ENCODE data around the gene FGF3. TPM values are rescaled to one million over a fixed set of nuclear protein-coding genes. Genes with fewer than 3 reads are reported as not detected.

Gene FGF3
- total RNA-seq, 1 donor from 2014 or later = not detected

DNA sequence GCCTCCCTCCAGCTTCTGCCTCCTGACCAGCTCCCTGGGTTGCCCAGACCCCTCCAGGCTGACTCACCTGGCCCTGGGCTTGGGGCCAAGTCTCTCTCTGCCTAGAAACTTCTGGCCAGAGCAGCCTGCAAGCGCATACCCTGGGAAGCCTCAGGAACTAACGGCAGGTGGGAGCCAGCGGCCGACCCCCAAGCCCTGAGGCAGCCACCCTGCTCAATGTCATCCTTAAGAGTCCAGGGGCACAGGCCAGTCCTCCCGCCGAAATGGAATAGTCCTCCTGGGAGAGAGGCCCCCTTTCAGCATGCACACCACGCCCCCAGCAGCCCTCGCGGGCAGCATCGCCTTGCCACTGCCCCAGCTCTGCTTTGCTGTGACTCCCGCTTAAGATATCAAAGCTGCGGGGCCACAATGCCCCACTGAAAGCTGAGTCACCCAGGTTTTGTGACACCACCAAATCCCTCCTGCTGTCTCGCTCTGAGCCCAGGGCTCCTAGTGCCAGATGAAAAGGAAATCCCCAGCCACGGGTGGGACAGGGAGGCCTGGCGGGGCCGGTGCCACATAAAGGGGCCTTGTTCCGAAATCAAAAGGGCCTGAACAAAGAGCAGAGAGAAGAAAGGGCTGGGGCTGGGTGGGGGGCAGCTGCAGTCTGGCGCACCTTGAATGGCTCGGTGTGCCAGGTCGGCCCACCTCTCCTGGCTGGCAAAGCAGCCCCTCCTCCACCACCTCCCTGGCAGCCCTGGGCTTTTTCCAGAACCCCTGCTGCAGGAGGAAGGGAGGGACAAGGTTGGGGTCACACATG, 21.4 kb upstream of the FGF3 start:
- intact Hi-C loops (cut with micrococcal nuclease) = no loop called here
- no peak overlapping the region for H3K4me3 Mint-ChIP-seq (ENCODE audit: low read depth)
- H3K4me1 Mint-ChIP-seq (ENCODE audit: low read depth) = no peaks in the 10 kb centered on the region
- H3K9me3 Mint-ChIP-seq = no peaks in the 10 kb centered on the region
- peaks cover 5% of the 10 kb centered on the region for H3K27me3 Mint-ChIP-seq (ENCODE audit: low read depth)
- H3K27ac Mint-ChIP-seq = no peak overlapping the region
- DNase-seq (ENCODE audit: low spot score) = no peak
- H3K36me3 Mint-ChIP-seq (ENCODE audit: low read depth) = no peaks in the 10 kb centered on the region

- Mint-ChIP-seq H3K27ac (no peak overlapping the region), H3K27me3 (ENCODE audit: low read depth) (peaks cover 12% of the 10 kb centered on the region), H3K9me3 (no peaks in the 10 kb centered on the region), H3K4me1 (ENCODE audit: low read depth) (no peaks in the 10 kb centered on the region), H3K4me3 (ENCODE audit: low read depth) (no peak overlapping the region), H3K36me3 (ENCODE audit: low read depth) (no peaks in the 10 kb centered on the region)
- no peak for DNase-seq (ENCODE audit: low spot score)
- intact Hi-C loops (cut with micrococcal nuclease) = no loop called here
Measured at GRCh38 chr11:69839516-69839915, 20.3 kb upstream of the FGF3 start.

DNA sequence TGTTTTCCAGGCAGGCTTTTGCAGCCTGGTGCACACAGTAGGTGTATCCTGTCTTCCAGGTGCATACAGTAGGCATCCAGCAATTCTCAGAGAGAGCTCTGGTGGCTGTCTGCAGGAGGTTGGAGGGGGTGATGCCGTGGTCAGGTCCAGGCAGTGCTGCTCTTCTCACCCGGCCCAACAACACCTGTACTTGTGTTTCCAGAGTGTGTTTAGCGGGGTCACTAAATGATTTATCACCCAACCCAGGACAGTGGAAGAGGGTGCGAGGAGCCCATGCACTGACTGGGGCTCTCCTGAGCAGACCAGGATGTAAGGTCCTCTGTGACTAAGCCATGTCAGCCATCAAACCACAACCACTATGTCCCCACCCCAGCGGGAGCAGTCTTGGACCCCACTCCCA, 18.6 kb upstream of the FGF3 start:
- H3K36me3 Mint-ChIP-seq (ENCODE audit: low read depth) = no peaks in the 10 kb centered on the region
- H3K27me3 Mint-ChIP-seq (ENCODE audit: low read depth) = peaks cover 22% of the 10 kb centered on the region
- no peak overlapping the region for H3K4me3 Mint-ChIP-seq (ENCODE audit: low read depth)
- H3K4me1 Mint-ChIP-seq (ENCODE audit: low read depth) = no peaks in the 10 kb centered on the region
- H3K9me3 Mint-ChIP-seq = no peaks in the 10 kb centered on the region
- no peak for DNase-seq (ENCODE audit: low spot score)
- intact Hi-C loops (cut with micrococcal nuclease) = no loop called here
- H3K27ac Mint-ChIP-seq = no peak overlapping the region

GRCh38 chr11:69836401-69836800, 17.2 kb upstream of the FGF3 start:
- H3K4me1 Mint-ChIP-seq (ENCODE audit: low read depth) = no peaks in the 10 kb centered on the region
- H3K36me3 Mint-ChIP-seq (ENCODE audit: low read depth) = no peaks in the 10 kb centered on the region
- no peaks in the 10 kb centered on the region for H3K9me3 Mint-ChIP-seq
- intact Hi-C loops (cut with micrococcal nuclease) = no loop called here
- no peak overlapping the region for H3K27ac Mint-ChIP-seq
- no peak overlapping the region for H3K4me3 Mint-ChIP-seq (ENCODE audit: low read depth)
- no peak for DNase-seq (ENCODE audit: low spot score)
- peaks cover 28% of the 10 kb centered on the region for H3K27me3 Mint-ChIP-seq (ENCODE audit: low read depth)

DNA sequence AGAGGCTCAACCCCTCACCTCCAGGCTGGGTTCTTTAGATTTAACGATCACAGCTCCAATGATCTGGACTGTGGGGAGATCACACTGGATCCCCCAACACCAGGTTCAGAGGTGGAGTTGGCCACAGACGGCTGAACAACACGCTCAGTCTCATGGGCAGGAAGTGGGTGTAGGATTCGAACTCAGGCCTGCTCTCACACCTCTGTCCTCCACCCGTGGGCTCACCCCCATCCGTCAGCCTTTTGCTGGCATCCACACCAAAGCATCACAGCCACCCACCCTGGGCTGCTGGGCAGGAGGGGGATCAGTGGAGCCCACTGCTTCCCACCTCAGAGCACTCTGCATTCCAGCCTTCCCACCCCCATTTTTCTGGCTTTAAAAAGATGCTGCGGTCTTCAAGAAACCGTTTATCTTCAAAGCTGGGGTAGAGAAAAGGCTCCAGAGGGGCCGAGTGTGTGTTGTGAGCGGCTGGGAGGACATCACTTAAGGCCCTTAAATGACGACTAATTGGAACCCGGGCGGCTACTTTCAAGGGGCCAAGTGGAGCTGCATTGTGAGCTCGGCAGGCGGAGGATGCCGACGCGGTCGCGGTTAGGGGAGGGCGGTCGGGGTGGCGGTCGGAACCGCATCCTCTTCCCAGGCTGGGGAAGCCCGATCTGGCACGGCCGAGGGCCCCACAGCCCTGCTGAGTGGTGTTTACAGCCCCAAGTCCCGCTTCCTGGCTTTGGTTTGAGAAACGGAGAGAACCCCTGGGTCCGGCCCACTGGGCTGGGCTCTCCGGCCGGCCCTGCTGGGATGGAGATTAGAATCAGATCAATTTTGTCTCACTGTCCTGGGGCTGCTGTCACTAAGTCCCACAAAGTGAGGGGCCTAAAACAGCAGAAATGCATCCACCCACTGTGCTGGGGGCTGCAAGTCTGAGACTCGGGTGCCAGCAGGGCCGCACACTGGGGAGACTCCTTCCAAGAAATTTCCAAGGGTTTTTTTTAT, 15.9 kb upstream of the FGF3 start:
- H3K36me3 Mint-ChIP-seq (ENCODE audit: low read depth) = no peaks in the 10 kb centered on the region
- H3K27me3 Mint-ChIP-seq (ENCODE audit: low read depth) = peaks cover 28% of the 10 kb centered on the region
- H3K4me1 Mint-ChIP-seq (ENCODE audit: low read depth) = no peaks in the 10 kb centered on the region
- no peak for DNase-seq (ENCODE audit: low spot score)
- no peak overlapping the region for H3K27ac Mint-ChIP-seq
- intact Hi-C loops (cut with micrococcal nuclease) = no loop called here
- H3K4me3 Mint-ChIP-seq (ENCODE audit: low read depth) = no peak overlapping the region
- H3K9me3 Mint-ChIP-seq = no peaks in the 10 kb centered on the region

DNA sequence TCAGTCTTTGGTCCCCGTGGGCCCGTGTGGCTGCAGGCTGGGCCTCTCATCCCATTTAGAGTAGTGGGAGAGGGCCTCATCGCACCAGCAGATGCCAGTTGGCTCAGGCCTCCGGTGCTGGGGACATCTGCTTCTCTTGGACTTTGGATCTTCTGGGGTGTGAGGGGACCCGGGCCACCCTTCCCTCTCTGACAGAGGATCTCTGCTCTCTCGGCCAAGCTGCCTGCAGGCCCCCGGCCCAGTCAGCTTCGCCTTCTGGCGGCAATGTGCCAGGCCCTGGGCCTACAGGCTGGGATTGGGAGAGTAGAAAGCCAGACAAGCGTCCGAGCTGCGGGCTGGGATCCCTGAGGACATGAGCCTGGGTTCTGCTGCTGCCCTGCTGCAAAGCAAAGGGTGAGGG, 15.0 kb upstream of the FGF3 start:
- Mint-ChIP-seq H3K9me3 (no peaks in the 10 kb centered on the region), H3K36me3 (ENCODE audit: low read depth) (no peaks in the 10 kb centered on the region), H3K27ac (no peak overlapping the region), H3K27me3 (ENCODE audit: low read depth) (peaks cover 28% of the 10 kb centered on the region), H3K4me3 (ENCODE audit: low read depth) (no peak overlapping the region), H3K4me1 (ENCODE audit: low read depth) (no peaks in the 10 kb centered on the region)
- intact Hi-C loops (cut with micrococcal nuclease) = no loop called here
- no peak for DNase-seq (ENCODE audit: low spot score)

DNA sequence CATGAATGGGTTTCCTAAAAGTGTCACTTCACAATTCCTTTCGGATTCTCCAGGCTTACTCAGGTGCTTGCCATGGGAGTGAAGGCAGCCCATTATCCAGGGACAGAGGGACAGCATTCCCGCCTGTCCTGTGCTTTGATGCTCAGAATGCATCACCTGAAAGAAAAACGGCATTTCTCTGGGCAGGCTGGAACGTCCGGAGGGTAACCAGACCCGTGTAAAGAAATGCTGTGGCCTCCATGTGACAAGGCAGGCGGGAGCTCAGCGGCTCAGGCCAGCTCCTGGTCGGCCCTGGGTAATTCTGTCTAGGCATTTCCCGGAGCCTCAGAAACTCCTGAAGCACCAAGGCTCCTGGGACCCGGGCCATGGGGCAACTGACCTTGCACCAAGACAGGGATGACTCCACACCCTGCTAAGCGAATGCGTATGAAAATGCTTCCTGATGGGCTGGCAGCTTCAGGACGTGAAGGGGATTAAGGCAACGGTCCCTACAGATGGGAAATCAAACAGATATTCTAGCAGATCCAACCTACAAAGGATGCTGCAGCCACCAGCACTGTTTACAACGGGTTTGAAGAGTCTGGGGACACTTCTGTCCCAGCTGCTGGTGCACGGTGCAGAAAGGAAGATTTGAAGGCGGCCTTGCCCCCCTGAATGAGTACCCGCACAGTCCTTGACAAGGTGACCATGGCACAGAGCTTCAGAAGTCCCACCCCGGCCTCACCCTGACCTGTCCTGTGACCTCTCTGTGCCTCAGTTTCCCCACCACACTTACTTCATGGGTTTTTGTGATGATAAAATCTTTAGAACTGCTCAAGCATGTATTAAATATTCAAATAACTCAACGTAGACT, 13.6 kb upstream of the FGF3 start:
- no peaks in the 10 kb centered on the region for H3K9me3 Mint-ChIP-seq
- peaks cover 28% of the 10 kb centered on the region for H3K27me3 Mint-ChIP-seq (ENCODE audit: low read depth)
- no peaks in the 10 kb centered on the region for H3K36me3 Mint-ChIP-seq (ENCODE audit: low read depth)
- intact Hi-C loops (cut with micrococcal nuclease) = no loop called here
- no peak overlapping the region for H3K4me3 Mint-ChIP-seq (ENCODE audit: low read depth)
- H3K4me1 Mint-ChIP-seq (ENCODE audit: low read depth) = no peaks in the 10 kb centered on the region
- no peak overlapping the region for H3K27ac Mint-ChIP-seq
- DNase-seq (ENCODE audit: low spot score) = no peak

DNA sequence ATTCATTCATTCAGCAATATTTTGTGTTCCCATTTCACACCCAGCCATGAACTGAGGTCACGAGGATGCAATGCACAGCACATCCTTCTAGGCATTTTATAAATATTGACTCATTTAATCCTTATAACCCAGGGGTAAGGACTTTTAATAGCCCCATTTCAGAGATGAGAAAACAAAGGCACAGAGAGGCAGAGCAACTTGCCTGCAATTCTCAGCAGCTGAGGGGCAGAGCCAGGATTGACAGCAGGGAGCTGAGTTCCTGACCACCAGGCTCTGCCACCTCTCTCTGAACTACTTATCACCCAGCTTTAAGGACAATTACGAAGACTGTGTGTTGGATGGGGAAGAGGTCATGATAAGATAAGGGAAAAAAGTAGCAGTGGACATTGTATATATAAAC, 12.8 kb upstream of the FGF3 start:
- intact Hi-C loops (cut with micrococcal nuclease) = no loop called here

DNA sequence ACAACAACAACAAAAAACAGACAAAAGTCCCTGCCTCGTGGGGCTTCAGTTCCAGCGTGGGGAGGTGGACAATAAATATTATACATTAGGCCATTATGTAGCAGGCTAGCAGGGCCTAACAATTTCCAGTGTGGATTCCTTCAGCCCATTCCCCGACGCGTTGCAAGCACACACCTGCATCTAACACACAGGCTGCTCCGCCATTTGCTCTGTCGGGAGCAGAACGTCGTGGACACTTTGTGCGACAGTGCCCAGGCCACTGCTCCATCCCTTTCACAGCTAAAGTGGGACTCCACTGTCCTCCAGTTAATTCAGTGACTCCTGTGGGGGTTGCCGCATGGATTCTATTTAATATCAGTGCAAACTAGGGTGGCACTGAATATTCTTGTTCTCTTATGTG, 10.9 kb upstream of the FGF3 start:
- DNase-seq (ENCODE audit: low spot score) = no peak
- H3K27me3 Mint-ChIP-seq (ENCODE audit: low read depth) = peaks cover 22% of the 10 kb centered on the region

More for the DNA sequence above, 12.8 kb upstream of the FGF3 start:
- H3K36me3 Mint-ChIP-seq (ENCODE audit: low read depth) = no peaks in the 10 kb centered on the region
- DNase-seq (ENCODE audit: low spot score) = no peak
- H3K27ac Mint-ChIP-seq = no peak overlapping the region
- H3K9me3 Mint-ChIP-seq = no peaks in the 10 kb centered on the region
- H3K27me3 Mint-ChIP-seq (ENCODE audit: low read depth) = peaks cover 28% of the 10 kb centered on the region
- no peak overlapping the region for H3K4me3 Mint-ChIP-seq (ENCODE audit: low read depth)
- no peaks in the 10 kb centered on the region for H3K4me1 Mint-ChIP-seq (ENCODE audit: low read depth)

DNA sequence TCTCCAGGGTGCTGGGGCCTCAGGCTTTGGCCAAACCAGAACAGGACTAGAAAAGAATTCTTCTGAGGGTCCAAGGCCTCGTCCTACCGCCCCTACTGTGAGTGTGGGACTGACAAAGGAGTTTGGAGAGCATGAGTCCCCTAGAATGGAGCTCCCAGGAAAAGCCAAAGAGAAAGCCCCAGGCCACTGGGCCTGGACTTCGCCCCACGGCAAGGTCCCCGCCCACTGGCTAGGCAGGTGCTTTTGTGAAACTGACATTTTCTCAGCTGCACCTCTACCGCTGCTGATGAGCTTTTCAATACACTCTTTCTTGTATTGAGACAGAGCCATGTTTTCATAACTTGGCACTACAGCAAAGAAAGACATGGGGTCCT, 9.7 kb upstream of the FGF3 start:
- intact Hi-C loops (cut with micrococcal nuclease) = no loop called here
- Mint-ChIP-seq H3K36me3 (ENCODE audit: low read depth) (no peaks in the 10 kb centered on the region), H3K27me3 (ENCODE audit: low read depth) (peaks cover 14% of the 10 kb centered on the region), H3K27ac (no peak overlapping the region), H3K4me3 (ENCODE audit: low read depth) (no peak overlapping the region), H3K9me3 (no peaks in the 10 kb centered on the region), H3K4me1 (ENCODE audit: low read depth) (no peaks in the 10 kb centered on the region)
- no peak for DNase-seq (ENCODE audit: low spot score)

More for the DNA sequence above, 10.9 kb upstream of the FGF3 start:
- H3K4me3 Mint-ChIP-seq (ENCODE audit: low read depth) = no peak overlapping the region
- intact Hi-C loops (cut with micrococcal nuclease) = no loop called here
- H3K36me3 Mint-ChIP-seq (ENCODE audit: low read depth) = no peaks in the 10 kb centered on the region
- no peak overlapping the region for H3K27ac Mint-ChIP-seq
- no peaks in the 10 kb centered on the region for H3K9me3 Mint-ChIP-seq
- H3K4me1 Mint-ChIP-seq (ENCODE audit: low read depth) = no peaks in the 10 kb centered on the region

DNA sequence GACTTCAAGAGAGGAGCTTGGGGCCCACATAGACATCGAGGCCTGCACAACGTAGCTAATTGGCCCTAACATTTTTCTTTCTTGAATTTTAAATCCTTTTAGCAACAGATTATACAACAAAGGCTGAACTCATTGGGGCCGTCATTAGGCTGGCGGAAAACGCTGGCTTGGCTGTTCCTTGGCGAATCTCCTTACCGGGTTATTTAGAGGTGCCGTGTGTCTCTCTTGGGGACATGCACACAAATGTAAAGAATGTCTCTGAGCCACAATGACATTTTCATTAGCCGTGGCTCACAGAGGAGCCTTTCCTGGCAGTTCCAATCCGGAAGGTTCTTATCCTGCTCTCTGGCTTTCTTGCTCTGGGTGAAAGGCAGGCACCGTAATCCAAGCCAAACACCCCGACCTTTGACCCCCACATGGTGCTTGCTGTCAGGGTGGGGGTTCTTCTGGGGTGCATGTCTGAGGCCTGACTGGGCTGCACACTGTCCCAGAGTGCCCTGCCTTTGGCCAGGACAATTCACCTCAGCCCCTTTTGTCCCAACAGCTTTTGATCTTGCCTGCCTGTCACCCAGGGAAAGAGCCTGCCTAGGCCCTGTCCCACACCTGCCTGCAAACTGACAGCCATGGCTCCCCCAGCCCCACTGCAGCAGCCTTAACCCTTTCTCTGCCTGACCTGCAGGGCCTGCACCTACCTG, 9.2 kb upstream of the FGF3 start:
- Mint-ChIP-seq H3K27me3 (ENCODE audit: low read depth) (peaks cover 15% of the 10 kb centered on the region), H3K4me3 (ENCODE audit: low read depth) (no peak overlapping the region)
- no peak for DNase-seq (ENCODE audit: low spot score)

DNA sequence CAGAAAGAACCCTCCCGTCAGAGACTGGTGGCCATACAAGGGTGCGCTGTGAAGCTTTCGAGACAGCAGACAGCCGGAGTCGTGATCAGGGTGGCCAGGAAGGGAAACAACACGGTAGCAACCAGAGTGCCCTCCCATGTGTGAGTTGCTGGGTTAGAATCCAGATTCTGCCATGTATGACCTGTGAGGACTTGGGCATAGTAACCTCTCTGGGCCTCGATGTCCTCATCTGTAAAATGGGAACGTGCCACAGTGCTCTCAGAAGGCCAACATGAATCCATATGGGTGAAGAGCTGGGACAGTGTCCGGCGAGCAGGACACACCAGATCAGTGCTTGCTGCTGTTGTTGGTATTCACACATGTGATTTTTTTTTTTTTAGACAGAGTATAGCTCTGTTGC, 7.6 kb upstream of the FGF3 start:
- intact Hi-C loops (cut with micrococcal nuclease) = no loop called here
- no peak for DNase-seq (ENCODE audit: low spot score)
- Mint-ChIP-seq H3K4me3 (ENCODE audit: low read depth) (no peak overlapping the region), H3K4me1 (ENCODE audit: low read depth) (no peaks in the 10 kb centered on the region), H3K9me3 (no peaks in the 10 kb centered on the region), H3K27ac (no peak overlapping the region), H3K36me3 (ENCODE audit: low read depth) (no peaks in the 10 kb centered on the region), H3K27me3 (ENCODE audit: low read depth) (peaks cover 8% of the 10 kb centered on the region)

More for the DNA sequence above, 9.2 kb upstream of the FGF3 start:
- H3K9me3 Mint-ChIP-seq = no peaks in the 10 kb centered on the region
- no peaks in the 10 kb centered on the region for H3K36me3 Mint-ChIP-seq (ENCODE audit: low read depth)
- intact Hi-C loops (cut with micrococcal nuclease) = no loop called here
- no peaks in the 10 kb centered on the region for H3K4me1 Mint-ChIP-seq (ENCODE audit: low read depth)
- no peak overlapping the region for H3K27ac Mint-ChIP-seq
